H1 (cell line): Measurements from ENCODE around the gene ARHGAP10.

Experiments used
- ATF2 ChIP-seq: IDR thresholded peaks from 2 replicates; pipeline ENCODE4 v1.6.1; 2012; ENCODE audit warnings: low read length, inconsistent platforms
- CBX5 ChIP-seq: fragments of 300-800, 300-1000 bp; sonication (generic); IDR thresholded peaks from 2 replicates; pipeline ENCODE4 v1.7.1; 2016; ENCODE audit warnings: antibody characterized with exemption, low read length, low read depth
- CTCF ChIP-seq, 3 experiments: IDR thresholded peaks; 1 replicate in 2 of 3; 2 replicates in 1 of 3; pipeline versions ENCODE4 v1.5.1 to v1.6.1; 2011; ENCODE audit warnings: low read length in 3 of 3, mild to moderate bottlenecking in 3 of 3, inconsistent platforms in 2 of 3, low read depth in 1 of 3, moderate library complexity in 1 of 3; ENCODE audit not compliant: insufficient read depth in 1 of 3; ENCODE audit errors: control extremely low read depth in 1 of 3
- EZH2 ChIP-seq: fragments of 200-600 bp; sonication (generic); IDR thresholded peaks from 2 replicates; pipeline ENCODE4 v1.7.1; 2012; ENCODE audit warnings: low read depth, mild to moderate bottlenecking, moderate library complexity, low read length, inconsistent platforms; ENCODE audit not compliant: severe bottlenecking
- GTF2F1 ChIP-seq: IDR thresholded peaks from 2 replicates; pipeline ENCODE4 v1.6.1; 2012; ENCODE audit warnings: low read depth, low read length, improper control_type of control experiment, borderline replicate concordance
- POLR2A ChIP-seq, 2 experiments: IDR thresholded peaks; 1 replicate in 1 of 2; 2 replicates in 1 of 2; pipeline ENCODE4 v1.6.1; 2011; ENCODE audit warnings: low read depth in 2 of 2, low read length in 2 of 2, mild to moderate bottlenecking in 2 of 2; ENCODE audit errors: control extremely low read depth in 1 of 2
- POLR2AphosphoS5 ChIP-seq: IDR thresholded peaks from 2 replicates; pipeline ENCODE4 v1.6.1; 2011; ENCODE audit warnings: low read depth, low read length
- SP4 ChIP-seq: IDR thresholded peaks from 2 replicates; pipeline ENCODE4 v1.6.1; 2012; ENCODE audit warnings: low read length, inconsistent platforms

- no peak for TF ChIP-seq CTCF (IDR thresholded peaks at IDR 0.05; ENCODE audit: control extremely low read depth in 1 of 3, insufficient read depth in 1 of 3, low read depth in 1 of 3, low read length in 3 of 3)
- TF ChIP-seq GTF2F1 = no peak
- no peak for TF ChIP-seq POLR2AphosphoS5
- no peak for TF ChIP-seq CBX5
- TF ChIP-seq POLR2A (IDR thresholded peaks at IDR 0.05; ENCODE audit: control extremely low read depth in 1 of 2, low read depth in 2 of 2, low read length in 2 of 2) = no peak
- TF ChIP-seq ATF2 = no peak
- TF ChIP-seq EZH2 = no peak
- TF ChIP-seq SP4 = no peak
Observed at GRCh38 chr4:148027201-148027600, 295.3 kb downstream of the ARHGAP10 start.
